GM23338 (cell line): ENCODE results near the gene UBALD2. TPM values are rescaled to one million over a fixed set of nuclear protein-coding genes. Genes with fewer than 3 reads are reported as not detected.

Experiments
- ATAC-seq: fragments of 200-7000 bp; cut with Tn5 transposase; 3 replicates; pipeline ENCODE4 v1.9.1; 2020
- DNase-seq: peaks from one replicate; pipeline ENCODE4 v3.0.0-alpha.2; 2015; ENCODE audit warnings: low spot score
- H2AFZ ChIP-seq: fragments of 200-600 bp; sonication (generic); 2 replicates; pipeline ENCODE4 v1.8.0; 2016; ENCODE audit warnings: antibody characterized with exemption, mild to moderate bottlenecking, moderate library complexity
- H3F3A ChIP-seq: fragments of 200-600 bp; sonication (generic); replicated peaks from 2 replicates; pipeline ENCODE4 v1.8.0; 2017; ENCODE audit warnings: antibody characterized with exemption, mixed run types, low read depth
- H3K27ac ChIP-seq: fragments of 200-600 bp; sonication (generic); 2 replicates; pipeline ENCODE4 v1.6.1; 2016; ENCODE audit warnings: low read depth
- H3K27me3 ChIP-seq: fragments of 200-600 bp; sonication (generic); 2 replicates; pipeline ENCODE4 v1.8.0; 2016; ENCODE audit warnings: mild to moderate bottlenecking, mixed run types, moderate library complexity; ENCODE audit not compliant: insufficient read depth
- H3K36me3 ChIP-seq: fragments of 200-600 bp; sonication (generic); 2 replicates; pipeline ENCODE4 v1.8.0; 2016; ENCODE audit warnings: mild to moderate bottlenecking; ENCODE audit not compliant: insufficient read depth
- H3K4me1 ChIP-seq: fragments of 200-600 bp; sonication (generic); 2 replicates; pipeline ENCODE4 v1.8.0; 2016; ENCODE audit warnings: mild to moderate bottlenecking, moderate library complexity; ENCODE audit not compliant: insufficient read depth
- H3K4me2 ChIP-seq: fragments of 200-600 bp; sonication (generic); 2 replicates; pipeline ENCODE4 v1.7.1; 2017; ENCODE audit warnings: mixed run types
- H3K4me3 ChIP-seq: fragments of 200-600 bp; sonication (generic); 2 replicates; pipeline ENCODE4 v1.6.1; 2016; ENCODE audit warnings: mixed run types
- H3K79me2 ChIP-seq: fragments of 200-600 bp; sonication (generic); replicated peaks from 2 replicates; pipeline ENCODE4 v1.8.0; 2017; ENCODE audit warnings: mild to moderate bottlenecking; ENCODE audit not compliant: insufficient read depth
- H3K9me2 ChIP-seq: fragments of 200-600 bp; sonication (generic); 2 replicates; pipeline ENCODE4 v1.8.0; 2017; ENCODE audit not compliant: insufficient read depth
- H4K20me1 ChIP-seq: fragments of 200-600 bp; sonication (generic); replicated peaks from 2 replicates; pipeline ENCODE4 v1.8.0; 2017; ENCODE audit warnings: mild to moderate bottlenecking; ENCODE audit not compliant: insufficient read depth
- H3K27ac Mint-ChIP-seq: 2 replicates; pipeline ENCODE4 v1.8.0; 2020; ENCODE audit warnings: inconsistent platforms, mild to moderate bottlenecking, moderate library complexity, mixed read lengths
- H3K27me3 Mint-ChIP-seq: 3 replicates; pipeline ENCODE4 v1.8.0; 2022; ENCODE audit warnings: low read depth, mild to moderate bottlenecking, moderate library complexity, mixed read lengths, inconsistent platforms; ENCODE audit not compliant: insufficient read depth, poor library complexity
- H3K36me3 Mint-ChIP-seq: 3 replicates; pipeline ENCODE4 v1.8.0; 2021; ENCODE audit warnings: low read depth, mild to moderate bottlenecking, inconsistent platforms, moderate library complexity, mixed read lengths
- H3K4me1 Mint-ChIP-seq: 3 replicates; pipeline ENCODE4 v1.8.0; 2020; ENCODE audit warnings: mild to moderate bottlenecking, inconsistent platforms, mixed read lengths
- H3K4me3 Mint-ChIP-seq: 3 replicates; pipeline ENCODE4 v1.8.0; 2021; ENCODE audit warnings: moderate library complexity, mild to moderate bottlenecking, inconsistent platforms, mixed read lengths
- H3K9me3 Mint-ChIP-seq: 3 replicates; pipeline ENCODE4 v1.8.0; 2020; ENCODE audit warnings: moderate library complexity, mild to moderate bottlenecking, inconsistent platforms, mixed read lengths
- CREB1 ChIP-seq: fragments of 250-450 bp; sonication (Bioruptor Pico); IDR thresholded peaks from 2 replicates; pipeline ENCODE4 v1.5.0; 2020; ENCODE audit warnings: low read depth, mild to moderate bottlenecking, moderate library complexity
- EZH2 ChIP-seq: fragments of 200-600 bp; sonication (generic); IDR thresholded peaks from one replicate; pipeline ENCODE4 v1.8.0; 2017; ENCODE audit warnings: antibody characterized with exemption, mild to moderate bottlenecking, low read depth; ENCODE audit not compliant: unreplicated experiment
- EZH2phosphoT487 ChIP-seq: fragments of 200-600 bp; sonication (generic); IDR thresholded peaks from one replicate; pipeline ENCODE4 v1.8.1; 2018; ENCODE audit warnings: antibody characterized with exemption; ENCODE audit not compliant: unreplicated experiment
- JUNB ChIP-seq: IDR thresholded peaks from one replicate; pipeline ENCODE4 v1.6.1; 2016; ENCODE audit warnings: antibody characterized with exemption; ENCODE audit not compliant: unreplicated experiment
- NANOG ChIP-seq: IDR thresholded peaks from 2 replicates; pipeline ENCODE4 v1.6.1; 2016; ENCODE audit warnings: antibody characterized with exemption, borderline replicate concordance
- POLR2AphosphoS5 ChIP-seq: IDR thresholded peaks from 2 replicates; pipeline ENCODE4 v1.6.1; 2016; ENCODE audit warnings: antibody characterized with exemption, low read depth
- STAT1 ChIP-seq: IDR thresholded peaks from one replicate; pipeline ENCODE4 v1.6.1; 2016; ENCODE audit warnings: antibody characterized with exemption; ENCODE audit not compliant: unreplicated experiment
- ZNF114 ChIP-seq: fragments of 250-450 bp; sonication (Bioruptor Pico); IDR thresholded peaks from 2 replicates; pipeline ENCODE4 v1.5.0; 2020; ENCODE audit warnings: mild to moderate bottlenecking, moderate library complexity
- ZNF331 ChIP-seq: fragments of 250-450 bp; sonication (Bioruptor Pico); IDR thresholded peaks from 2 replicates; pipeline ENCODE4 v1.5.0; 2020; ENCODE audit warnings: low read depth, mild to moderate bottlenecking, moderate library complexity
- polyA plus RNA-seq: library from polyadenylated mRNA; unstranded; fragments of >200 nt; fragmentation: Nextera tagmentation; extraction: Ambion mirVana; gene quantifications from 2 replicates; pipeline ENCODE4 v1.2.1, GENCODE V29; 2016
- total RNA-seq: library from RNA; depleted of rRNA; stranded (reverse); fragments of >200 nt; shearing (Covaris generic); gene quantifications from 2 replicates; pipeline ENCODE4 v1.2.3, GENCODE V29; 2014
- TF ChIP-seq, protein P1 (sequence below): IDR thresholded peaks from 2 replicates; pipeline ENCODE4 v1.6.1; 2016; ENCODE audit warnings: antibody characterized with exemption
- TF ChIP-seq, protein P2 (sequence below): fragments of 250-450 bp; sonication (Bioruptor Pico); IDR thresholded peaks from 2 replicates; pipeline ENCODE4 v1.5.0; 2020; ENCODE audit warnings: mild to moderate bottlenecking, moderate library complexity
- TF ChIP-seq, protein P3 (sequence below): IDR thresholded peaks from one replicate; pipeline ENCODE4 v1.6.1; 2018; ENCODE audit warnings: antibody characterized with exemption; ENCODE audit not compliant: unreplicated experiment
- TF ChIP-seq, protein P4 (sequence below), 2 experiments: fragments of 200-600 bp in 1 of 2; sonication (generic) in 1 of 2; conservative IDR thresholded peaks; 2 replicates each; pipeline versions ENCODE4 v1.5.1 to v1.6.1; 2016 to 2017; ENCODE audit warnings: antibody characterized with exemption in 2 of 2, low read depth in 2 of 2, mild to moderate bottlenecking in 2 of 2, moderate library complexity in 1 of 2

Gene UBALD2
- total and polyA plus RNA-seq, 2 experiments from 2014 or later, result 2.2 to 3.1 TPM

DNA sequence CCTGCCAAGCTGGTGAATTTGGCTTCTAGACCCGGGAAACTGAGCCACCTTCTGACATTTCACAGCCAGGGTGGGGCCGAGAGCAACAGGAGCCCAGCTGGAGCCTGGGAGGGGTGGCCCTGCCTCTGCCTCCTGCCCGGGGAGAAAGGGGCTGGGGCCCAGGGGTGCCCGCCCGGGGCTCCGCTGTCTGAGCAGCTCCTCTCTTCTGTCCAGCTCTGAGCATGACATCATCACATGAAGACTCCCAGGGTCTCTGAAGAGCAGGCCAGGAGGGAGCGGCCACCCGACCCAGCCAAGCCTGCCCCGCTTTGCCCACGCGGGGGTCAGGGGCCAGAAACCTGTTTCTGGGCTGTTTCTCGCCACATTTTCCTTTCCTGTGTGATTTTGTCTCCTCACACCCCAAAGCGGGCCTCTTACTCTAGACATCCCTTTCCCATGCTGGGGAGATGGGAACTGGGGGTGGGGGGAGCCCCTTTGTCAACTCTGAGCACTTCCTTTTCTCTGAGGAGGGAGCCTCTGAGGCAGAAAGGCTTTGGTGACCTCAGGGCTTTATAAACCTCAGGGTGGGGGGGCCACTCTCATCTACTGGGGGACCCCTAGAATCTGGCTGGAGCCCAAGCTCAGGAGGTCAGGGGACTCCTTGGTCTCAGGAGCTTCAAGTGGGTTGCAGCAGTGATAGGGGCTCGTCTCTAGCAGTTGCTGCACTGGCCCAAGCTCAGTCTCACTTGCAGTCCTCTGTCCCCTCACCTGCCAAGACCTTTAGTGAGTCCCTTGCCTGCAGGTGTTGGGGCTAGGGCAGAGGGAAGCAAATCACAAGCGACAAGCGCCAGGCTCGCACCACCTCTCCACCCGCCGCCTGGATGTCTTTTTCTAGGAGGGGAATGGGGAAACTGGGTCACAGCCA is 7.6 kb downstream of the UBALD2 start:
- H3K4me2 ChIP-seq, result peak overlapping the region; percentile 64
- no peak for TF ChIP-seq ZNF331
- TF ChIP-seq, protein P1, sequence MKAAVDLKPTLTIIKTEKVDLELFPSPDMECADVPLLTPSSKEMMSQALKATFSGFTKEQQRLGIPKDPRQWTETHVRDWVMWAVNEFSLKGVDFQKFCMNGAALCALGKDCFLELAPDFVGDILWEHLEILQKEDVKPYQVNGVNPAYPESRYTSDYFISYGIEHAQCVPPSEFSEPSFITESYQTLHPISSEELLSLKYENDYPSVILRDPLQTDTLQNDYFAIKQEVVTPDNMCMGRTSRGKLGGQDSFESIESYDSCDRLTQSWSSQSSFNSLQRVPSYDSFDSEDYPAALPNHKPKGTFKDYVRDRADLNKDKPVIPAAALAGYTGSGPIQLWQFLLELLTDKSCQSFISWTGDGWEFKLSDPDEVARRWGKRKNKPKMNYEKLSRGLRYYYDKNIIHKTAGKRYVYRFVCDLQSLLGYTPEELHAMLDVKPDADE, result no peak
- TF ChIP-seq EZH2phosphoT487, result no peak
- no peak for TF ChIP-seq ZNF114 (CRISPR knock-in tag)
- TF ChIP-seq POLR2AphosphoS5, result no peak
- TF ChIP-seq EZH2, result no peak
- TF ChIP-seq, protein P2, sequence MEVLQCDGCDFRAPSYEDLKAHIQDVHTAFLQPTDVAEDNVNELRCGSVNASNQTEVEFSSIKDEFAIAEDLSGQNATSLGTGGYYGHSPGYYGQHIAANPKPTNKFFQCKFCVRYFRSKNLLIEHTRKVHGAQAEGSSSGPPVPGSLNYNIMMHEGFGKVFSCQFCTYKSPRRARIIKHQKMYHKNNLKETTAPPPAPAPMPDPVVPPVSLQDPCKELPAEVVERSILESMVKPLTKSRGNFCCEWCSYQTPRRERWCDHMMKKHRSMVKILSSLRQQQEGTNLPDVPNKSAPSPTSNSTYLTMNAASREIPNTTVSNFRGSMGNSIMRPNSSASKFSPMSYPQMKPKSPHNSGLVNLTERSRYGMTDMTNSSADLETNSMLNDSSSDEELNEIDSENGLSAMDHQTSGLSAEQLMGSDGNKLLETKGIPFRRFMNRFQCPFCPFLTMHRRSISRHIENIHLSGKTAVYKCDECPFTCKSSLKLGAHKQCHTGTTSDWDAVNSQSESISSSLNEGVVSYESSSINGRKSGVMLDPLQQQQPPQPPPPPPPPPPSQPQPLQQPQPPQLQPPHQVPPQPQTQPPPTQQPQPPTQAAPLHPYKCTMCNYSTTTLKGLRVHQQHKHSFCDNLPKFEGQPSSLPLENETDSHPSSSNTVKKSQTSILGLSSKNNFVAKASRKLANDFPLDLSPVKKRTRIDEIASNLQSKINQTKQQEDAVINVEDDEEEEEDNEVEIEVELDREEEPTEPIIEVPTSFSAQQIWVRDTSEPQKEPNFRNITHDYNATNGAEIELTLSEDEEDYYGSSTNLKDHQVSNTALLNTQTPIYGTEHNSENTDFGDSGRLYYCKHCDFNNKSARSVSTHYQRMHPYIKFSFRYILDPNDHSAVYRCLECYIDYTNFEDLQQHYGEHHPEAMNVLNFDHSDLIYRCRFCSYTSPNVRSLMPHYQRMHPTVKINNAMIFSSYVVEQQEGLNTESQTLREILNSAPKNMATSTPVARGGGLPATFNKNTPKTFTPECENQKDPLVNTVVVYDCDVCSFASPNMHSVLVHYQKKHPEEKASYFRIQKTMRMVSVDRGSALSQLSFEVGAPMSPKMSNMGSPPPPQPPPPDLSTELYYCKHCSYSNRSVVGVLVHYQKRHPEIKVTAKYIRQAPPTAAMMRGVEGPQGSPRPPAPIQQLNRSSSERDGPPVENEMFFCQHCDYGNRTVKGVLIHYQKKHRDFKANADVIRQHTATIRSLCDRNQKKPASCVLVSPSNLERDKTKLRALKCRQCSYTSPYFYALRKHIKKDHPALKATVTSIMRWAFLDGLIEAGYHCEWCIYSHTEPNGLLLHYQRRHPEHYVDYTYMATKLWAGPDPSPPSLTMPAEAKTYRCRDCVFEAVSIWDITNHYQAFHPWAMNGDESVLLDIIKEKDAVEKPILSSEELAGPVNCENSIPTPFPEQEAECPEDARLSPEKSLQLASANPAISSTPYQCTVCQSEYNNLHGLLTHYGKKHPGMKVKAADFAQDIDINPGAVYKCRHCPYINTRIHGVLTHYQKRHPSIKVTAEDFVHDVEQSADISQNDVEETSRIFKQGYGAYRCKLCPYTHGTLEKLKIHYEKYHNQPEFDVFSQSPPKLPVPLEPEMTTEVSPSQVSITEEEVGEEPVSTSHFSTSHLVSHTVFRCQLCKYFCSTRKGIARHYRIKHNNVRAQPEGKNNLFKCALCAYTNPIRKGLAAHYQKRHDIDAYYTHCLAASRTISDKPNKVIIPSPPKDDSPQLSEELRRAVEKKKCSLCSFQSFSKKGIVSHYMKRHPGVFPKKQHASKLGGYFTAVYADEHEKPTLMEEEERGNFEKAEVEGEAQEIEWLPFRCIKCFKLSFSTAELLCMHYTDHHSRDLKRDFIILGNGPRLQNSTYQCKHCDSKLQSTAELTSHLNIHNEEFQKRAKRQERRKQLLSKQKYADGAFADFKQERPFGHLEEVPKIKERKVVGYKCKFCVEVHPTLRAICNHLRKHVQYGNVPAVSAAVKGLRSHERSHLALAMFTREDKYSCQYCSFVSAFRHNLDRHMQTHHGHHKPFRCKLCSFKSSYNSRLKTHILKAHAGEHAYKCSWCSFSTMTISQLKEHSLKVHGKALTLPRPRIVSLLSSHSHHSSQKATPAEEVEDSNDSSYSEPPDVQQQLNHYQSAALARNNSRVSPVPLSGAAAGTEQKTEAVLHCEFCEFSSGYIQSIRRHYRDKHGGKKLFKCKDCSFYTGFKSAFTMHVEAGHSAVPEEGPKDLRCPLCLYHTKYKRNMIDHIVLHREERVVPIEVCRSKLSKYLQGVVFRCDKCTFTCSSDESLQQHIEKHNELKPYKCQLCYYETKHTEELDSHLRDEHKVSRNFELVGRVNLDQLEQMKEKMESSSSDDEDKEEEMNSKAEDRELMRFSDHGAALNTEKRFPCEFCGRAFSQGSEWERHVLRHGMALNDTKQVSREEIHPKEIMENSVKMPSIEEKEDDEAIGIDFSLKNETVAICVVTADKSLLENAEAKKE (CRISPR knock-in tag), result no peak
- no peak for TF ChIP-seq STAT1
- TF ChIP-seq NANOG, result no peak
- TF ChIP-seq, protein P3, sequence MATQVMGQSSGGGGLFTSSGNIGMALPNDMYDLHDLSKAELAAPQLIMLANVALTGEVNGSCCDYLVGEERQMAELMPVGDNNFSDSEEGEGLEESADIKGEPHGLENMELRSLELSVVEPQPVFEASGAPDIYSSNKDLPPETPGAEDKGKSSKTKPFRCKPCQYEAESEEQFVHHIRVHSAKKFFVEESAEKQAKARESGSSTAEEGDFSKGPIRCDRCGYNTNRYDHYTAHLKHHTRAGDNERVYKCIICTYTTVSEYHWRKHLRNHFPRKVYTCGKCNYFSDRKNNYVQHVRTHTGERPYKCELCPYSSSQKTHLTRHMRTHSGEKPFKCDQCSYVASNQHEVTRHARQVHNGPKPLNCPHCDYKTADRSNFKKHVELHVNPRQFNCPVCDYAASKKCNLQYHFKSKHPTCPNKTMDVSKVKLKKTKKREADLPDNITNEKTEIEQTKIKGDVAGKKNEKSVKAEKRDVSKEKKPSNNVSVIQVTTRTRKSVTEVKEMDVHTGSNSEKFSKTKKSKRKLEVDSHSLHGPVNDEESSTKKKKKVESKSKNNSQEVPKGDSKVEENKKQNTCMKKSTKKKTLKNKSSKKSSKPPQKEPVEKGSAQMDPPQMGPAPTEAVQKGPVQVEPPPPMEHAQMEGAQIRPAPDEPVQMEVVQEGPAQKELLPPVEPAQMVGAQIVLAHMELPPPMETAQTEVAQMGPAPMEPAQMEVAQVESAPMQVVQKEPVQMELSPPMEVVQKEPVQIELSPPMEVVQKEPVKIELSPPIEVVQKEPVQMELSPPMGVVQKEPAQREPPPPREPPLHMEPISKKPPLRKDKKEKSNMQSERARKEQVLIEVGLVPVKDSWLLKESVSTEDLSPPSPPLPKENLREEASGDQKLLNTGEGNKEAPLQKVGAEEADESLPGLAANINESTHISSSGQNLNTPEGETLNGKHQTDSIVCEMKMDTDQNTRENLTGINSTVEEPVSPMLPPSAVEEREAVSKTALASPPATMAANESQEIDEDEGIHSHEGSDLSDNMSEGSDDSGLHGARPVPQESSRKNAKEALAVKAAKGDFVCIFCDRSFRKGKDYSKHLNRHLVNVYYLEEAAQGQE, result no peak
- TF ChIP-seq JUNB, result no peak
- no peak for TF ChIP-seq CREB1 (CRISPR knock-in tag)
- TF ChIP-seq, protein P4, sequence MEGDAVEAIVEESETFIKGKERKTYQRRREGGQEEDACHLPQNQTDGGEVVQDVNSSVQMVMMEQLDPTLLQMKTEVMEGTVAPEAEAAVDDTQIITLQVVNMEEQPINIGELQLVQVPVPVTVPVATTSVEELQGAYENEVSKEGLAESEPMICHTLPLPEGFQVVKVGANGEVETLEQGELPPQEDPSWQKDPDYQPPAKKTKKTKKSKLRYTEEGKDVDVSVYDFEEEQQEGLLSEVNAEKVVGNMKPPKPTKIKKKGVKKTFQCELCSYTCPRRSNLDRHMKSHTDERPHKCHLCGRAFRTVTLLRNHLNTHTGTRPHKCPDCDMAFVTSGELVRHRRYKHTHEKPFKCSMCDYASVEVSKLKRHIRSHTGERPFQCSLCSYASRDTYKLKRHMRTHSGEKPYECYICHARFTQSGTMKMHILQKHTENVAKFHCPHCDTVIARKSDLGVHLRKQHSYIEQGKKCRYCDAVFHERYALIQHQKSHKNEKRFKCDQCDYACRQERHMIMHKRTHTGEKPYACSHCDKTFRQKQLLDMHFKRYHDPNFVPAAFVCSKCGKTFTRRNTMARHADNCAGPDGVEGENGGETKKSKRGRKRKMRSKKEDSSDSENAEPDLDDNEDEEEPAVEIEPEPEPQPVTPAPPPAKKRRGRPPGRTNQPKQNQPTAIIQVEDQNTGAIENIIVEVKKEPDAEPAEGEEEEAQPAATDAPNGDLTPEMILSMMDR (conservative IDR thresholded peaks at IDR 0.05; ENCODE audit: low read depth in 2 of 2), result no peak
- H3K9me2 ChIP-seq, result no peaks in the 10 kb centered on the region
- no peaks in the 10 kb centered on the region for H3K36me3 ChIP-seq
- DNase-seq (no peak), ATAC-seq (peak; percentile 2; the same call in 2 of the 3 replicates)
- H4K20me1 ChIP-seq, result no peaks in the 10 kb centered on the region
- no peak overlapping the region for H2AFZ ChIP-seq
- H3K4me3 Mint-ChIP-seq, result no peak overlapping the region
- H3K4me1 ChIP-seq, result peaks cover 25% of the 10 kb centered on the region
- H3K9me3 Mint-ChIP-seq, result no peaks in the 10 kb centered on the region
- no peaks in the 10 kb centered on the region for H3K27me3 ChIP-seq
- peaks cover 21% of the 10 kb centered on the region for H3K27me3 Mint-ChIP-seq
- peak overlapping the region; percentile 72; the same call in 1 of the 2 replicates for H3K27ac ChIP-seq
- peak overlapping the region; percentile 52 for H3K27ac Mint-ChIP-seq
- peaks cover 9% of the 10 kb centered on the region; the same call in 2 of the 3 replicates for H3K36me3 Mint-ChIP-seq
- peaks cover 3% of the 10 kb centered on the region; the same call in 1 of the 2 replicates for H3F3A ChIP-seq
- no peak overlapping the region for H3K4me3 ChIP-seq
- peaks cover 6% of the 10 kb centered on the region for H3K79me2 ChIP-seq
- peaks cover 40% of the 10 kb centered on the region for H3K4me1 Mint-ChIP-seq
